HG02870 (cell line): Measurements from ENCODE around the gene TES.
A peak's percentile ranks its signal among the peaks of the same experiment; 100 is the strongest.
"Not testable (repeated sequence)": the region's sequence is repeated elsewhere in the genome, so short reads cannot be mapped to it uniquely, and the experiment has no call there.

ENCODE experiments used
- ATAC-seq: cut with Tn5 transposase; IDR thresholded peaks from one replicate; pipeline ENCODE4 v1.9.1; 2021; ENCODE audit warnings: mild to moderate bottlenecking, moderate library complexity; ENCODE audit not compliant: unreplicated experiment

Gene TES

DNA sequence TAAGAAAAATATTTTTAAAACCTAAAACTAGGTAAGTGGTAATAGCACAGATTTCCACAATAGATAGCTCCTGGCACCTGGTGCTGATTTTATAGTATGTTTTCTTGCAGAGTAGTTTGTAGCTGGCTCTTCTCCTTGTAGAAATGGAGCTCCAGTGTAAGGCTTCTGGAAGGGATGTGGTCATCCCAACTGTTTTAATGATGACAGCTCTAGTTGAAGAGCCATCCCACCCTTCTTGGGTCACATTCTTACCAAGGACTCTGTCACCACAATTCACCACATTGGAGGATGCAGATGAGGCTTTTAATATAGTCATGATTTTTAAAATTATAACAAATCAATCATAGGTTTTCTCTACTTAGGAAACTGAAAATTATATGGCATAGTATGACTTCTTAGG lies 31.0 kb downstream of the TES start:
- no peak for ATAC-seq

DNA sequence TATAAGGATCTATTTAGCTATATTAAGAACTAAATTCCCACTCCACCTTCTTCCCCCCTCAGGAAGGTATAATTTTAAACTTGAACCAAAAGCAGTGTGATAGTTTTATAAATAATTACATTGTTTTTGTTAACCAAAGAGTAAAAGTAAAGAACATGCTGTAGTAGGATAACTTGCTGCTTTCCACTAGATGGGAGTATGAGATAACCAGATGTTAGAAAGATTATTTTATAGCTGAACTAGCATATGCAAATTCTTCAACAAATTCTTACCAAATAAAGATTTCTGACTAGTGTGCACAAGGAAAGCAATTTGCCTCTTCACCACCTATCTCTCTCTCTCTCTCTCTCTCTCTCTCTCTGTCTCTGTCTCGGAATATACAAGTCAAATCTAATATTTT lies 31.8 kb downstream of the TES start:
- no peak for ATAC-seq

DNA sequence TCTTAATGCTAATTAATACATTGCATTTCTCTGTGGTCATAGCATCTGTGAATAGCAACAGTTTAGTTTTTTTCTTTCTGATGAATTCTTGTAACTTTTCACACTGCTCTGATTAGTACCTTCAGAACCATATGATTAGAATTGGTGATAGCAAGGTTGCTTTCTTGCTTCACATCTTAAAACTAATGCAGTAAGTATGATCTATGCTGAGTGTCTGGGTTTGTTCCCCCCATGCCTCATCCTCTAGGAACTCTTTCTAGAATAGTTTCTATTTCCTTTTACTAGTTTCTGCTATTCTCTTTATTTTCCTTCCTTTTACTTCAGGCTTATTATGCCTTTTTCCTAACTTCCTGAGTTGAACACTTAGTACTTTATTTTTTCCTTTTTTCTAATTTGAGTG lies 32.4 kb downstream of the TES start:
- ATAC-seq = no peak

DNA sequence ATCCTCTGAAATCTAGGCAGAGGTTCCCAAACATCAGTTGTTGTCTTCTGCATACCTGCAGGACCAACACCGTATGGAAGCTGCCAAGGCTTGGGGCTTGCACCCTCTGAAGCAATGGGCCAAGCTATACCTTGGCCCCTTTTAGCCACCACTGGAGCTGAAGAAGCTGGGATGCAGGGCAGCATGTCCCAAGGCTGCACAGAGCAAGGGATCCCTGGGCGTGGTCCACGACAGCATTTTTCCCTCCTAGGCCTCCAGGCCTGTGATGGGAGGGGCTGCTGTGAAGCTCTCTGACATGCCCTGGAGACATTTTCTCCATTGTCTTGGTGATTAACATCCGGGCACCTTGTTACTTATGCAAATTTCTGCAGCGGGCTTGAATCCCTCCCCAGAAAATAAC lies 34.5 kb downstream of the TES start:
- ATAC-seq = not testable (repeated sequence)

DNA sequence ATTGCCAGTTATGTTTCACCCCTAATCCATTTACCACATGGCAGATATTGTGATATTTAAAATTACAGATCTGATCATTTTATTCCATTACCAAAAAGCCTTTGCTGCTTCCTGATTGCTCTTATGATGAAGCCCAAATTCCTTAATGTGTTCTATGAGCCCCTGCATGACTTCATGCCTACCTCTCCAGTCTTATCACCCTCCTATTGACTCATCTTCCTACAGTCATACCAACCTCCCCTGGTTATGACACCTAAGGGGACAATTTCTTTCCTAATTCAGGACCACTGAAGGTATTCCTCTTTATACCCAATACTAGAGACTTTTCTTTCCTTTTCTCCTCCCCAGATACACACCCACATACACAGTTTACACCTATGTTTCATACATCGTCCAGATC lies 36.0 kb downstream of the TES start:
- no peak for ATAC-seq

DNA sequence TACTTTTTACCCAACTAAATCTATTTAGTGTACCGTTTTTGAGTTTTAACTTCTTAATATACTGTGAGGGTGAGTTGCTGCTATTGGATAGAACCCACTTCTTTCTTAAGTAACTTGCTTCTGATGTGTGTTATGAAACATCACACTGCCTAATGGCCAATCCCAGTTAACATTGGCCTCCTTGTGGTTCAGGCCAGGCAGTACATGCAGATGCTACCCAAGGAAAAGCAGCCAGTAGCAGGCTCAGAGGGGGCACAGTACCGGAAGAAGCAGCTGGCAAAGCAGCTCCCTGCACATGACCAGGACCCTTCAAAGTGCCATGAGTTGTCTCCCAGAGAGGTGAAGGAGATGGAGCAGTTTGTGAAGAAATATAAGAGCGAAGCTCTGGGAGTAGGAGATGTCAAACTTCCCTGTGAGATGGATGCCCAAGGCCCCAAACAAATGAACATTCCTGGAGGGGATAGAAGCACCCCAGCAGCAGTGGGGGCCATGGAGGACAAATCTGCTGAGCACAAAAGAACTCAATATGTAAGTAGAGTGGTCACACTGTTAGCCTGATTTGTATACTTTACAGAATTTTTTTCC lies 39.7 kb downstream of the TES start:
- ATAC-seq = no peak

DNA sequence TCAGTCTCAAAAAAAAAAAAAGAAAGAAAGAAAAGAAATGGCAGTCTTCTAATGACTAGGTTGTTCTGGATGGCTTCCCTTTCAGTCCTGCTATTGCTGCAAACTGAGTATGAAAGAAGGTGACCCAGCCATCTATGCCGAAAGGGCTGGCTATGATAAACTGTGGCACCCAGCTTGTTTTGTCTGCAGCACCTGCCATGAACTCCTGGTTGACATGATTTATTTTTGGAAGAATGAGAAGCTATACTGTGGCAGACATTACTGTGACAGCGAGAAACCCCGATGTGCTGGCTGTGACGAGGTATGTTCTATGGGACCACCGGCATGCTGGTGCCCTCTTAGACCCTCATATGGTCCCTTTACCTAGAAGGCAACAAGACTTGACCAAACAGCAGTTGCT lies 41.3 kb downstream of the TES start:
- no peak for ATAC-seq

DNA sequence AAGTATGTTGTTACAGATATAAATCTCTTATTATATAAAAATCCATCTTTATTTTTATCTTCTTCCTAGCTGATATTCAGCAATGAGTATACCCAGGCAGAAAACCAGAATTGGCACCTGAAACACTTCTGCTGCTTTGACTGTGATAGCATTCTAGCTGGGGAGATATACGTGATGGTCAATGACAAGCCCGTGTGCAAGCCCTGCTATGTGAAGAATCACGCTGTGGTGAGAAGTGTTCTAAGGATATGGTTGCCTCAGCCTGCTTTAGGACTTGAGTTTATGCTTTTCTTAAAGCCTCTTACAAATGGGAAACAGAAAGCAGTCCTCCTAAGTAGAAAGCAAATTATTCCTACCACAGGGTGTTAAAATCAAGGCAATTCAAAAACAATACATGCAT lies 41.9 kb downstream of the TES start:
- no peak for ATAC-seq

DNA sequence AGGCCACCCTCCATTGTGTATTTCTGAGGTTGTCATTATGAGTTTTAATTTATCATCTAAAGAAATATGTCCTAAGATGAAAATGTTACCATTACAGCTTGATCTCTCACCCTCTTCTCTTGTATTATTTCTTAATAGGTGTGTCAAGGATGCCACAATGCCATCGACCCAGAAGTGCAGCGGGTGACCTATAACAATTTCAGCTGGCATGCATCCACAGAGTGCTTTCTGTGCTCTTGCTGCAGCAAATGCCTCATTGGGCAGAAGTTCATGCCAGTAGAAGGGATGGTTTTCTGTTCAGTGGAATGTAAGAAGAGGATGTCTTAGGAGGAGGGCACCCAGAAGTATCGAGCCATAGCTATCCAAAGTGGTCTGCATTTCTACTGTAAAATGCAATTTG lies 46.8 kb downstream of the TES start:
- no peak for ATAC-seq

DNA sequence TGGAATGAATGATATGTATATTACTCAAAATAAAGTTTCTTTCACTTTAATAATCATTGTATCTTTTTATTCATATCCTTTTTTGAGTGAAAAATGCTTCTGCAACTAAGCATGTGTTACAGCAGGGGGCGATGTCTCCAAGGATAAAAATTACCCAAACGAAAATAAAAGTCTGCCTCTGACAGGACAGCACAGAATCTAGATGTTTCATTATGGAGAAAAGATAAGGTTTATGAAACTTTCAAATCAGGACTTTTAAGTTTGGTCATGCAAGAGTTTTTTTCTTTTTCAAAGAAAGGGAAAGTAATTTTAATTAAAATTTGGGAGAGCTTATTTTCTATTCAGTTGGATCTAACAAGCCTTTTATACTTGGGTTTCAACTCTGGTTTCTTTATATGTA lies 48.4 kb downstream of the TES start:
- no peak for ATAC-seq

DNA sequence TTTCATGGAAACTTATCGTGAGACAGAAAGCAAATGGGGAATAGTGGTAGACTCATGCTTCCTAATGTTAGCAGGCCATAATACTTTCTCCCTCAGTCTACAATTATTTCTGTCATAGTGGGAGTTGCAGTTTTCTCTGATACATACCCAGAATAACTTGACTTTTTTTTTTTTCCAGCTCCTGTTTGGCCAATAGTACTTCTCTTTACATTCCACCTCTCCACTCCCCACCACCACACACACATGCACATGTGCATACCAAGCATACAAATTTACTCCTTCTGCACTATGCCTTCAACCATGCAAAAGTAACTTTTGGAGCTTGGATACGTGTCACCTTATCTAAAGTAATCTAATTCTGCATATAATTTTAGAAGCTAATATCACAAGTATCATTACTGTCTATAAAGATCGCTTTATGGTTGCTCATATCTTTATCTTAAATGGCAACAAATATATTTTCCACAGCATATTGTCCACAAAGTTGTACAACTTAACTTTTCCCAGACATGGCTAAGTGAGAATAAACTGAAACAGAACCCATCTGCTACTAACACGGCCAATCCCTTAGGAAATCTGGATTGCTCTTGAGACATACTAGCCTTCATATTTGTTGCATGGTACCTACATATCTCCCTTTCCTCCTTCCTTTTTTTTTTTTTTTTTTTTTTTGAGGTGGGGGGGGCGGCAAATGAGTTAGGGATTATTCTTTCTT lies 49.0 kb downstream of the TES start:
- ATAC-seq = no peak

DNA sequence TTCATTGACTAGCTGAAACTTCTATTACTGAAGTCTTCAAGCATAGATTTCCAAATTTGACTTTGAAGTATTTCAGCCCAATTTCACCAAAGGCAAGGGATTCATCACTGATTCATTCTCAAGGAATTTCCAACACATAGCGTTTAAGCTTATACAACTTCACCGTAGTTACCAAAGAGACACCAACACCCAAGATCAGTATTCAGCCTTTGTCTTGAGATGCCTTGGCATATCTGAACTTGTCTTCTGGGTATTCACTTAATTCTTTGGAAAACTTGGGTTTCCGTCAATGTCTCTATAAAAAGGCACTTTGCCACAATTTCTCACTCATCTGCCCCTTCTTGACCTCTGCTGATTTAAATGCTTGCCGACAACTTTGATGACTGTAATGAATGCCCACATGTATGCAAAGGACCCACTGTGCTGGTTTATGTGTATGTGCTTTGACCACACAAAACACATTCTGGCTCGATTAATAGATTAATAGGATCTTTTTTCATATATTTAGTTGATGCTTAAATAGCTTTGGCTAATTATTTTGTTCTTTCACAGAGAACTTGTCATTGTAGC lies 49.6 kb downstream of the TES start:
- no peak for ATAC-seq

DNA sequence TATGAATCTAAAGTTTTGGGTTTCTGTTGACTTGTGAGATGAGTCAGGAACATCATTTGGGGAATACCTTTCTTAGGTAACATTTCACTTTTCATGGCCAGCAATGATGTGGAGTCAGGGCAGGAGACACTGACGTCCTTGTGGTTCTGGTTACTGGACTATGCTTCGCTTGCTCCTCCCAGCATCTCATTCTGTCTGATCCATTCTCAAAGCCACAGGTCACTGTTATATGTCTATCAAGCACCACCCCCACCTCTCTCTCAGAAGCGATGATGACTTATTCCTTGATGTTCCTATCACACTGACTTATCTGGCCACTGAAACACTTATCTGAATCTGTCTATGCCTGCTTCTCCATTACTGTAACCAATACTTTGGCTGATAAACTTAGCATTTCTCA lies 51.6 kb downstream of the TES start:
- ATAC-seq = peak; percentile 38

DNA sequence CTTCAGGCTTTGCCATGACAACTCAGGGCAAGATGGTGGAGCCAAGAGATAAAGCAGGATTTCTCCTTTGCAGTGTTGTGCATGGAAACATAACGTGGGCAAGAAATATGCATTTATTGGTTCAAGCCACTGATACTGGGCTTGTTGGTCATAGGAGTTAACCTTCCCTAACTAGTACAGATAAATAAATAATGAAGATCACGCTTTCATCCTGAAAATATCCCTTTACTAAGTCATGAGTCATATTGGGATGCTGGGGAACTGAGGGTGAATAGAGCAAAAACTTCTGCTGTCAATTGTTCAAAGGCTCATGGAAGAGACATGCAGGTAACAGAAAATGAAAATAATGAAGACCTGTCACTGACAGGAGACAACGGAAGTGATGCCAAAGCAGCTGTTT lies 55.5 kb downstream of the TES start:
- no peak for ATAC-seq

DNA sequence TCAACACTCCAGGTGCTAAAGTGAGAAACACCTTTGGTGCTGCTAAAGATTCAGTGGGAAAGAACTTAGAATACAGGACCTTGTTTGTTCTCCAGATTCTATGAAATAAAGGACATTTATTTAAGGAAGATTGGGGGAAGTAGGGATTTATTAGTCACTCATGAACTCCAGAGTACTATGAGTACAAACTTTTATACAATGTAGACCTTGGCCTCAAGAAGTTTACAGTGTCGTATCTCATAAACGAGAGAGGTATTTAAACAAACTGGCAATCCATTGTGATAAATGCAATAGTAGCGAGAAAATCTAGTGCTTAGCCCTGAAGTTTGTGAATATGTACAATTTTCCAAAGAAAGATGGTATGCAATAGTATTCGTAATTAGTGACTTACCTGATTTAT lies 59.1 kb downstream of the TES start:
- ATAC-seq = no peak

DNA sequence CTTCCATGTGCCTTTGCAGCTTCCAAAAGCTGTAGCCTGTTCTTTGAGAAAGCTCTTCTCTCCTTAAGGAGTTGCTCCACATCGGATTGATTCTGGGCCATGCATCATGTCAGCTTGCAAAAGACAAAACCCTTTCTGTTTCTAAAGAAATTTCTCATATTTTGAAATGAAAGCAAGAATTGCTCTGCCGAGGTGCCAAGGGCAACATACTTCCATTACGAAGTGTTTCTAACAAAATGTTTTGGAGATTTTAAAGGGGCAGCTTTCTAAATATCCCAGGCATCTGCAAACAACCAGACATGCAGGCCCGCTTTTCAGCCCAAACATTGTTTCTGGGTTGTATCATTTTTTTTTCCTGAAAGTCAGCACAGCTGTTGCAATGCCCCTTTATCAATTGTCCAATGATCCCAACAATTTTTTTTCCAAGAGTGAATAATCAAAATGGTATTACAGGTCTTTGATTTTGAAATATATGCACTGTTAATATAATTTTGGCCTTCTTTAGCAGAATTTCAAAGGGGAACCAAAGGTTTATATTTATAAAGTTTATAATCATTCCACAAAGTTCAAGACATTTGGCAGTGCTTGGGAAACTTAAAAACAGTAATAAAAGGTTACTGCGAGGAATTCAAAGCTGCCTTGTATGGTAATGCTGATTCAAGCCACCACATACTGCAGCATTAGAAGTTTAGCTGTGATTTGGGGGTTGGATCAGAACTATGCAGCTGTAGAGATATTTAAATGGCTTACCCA lies 61.0 kb downstream of the TES start:
- ATAC-seq = no peak

DNA sequence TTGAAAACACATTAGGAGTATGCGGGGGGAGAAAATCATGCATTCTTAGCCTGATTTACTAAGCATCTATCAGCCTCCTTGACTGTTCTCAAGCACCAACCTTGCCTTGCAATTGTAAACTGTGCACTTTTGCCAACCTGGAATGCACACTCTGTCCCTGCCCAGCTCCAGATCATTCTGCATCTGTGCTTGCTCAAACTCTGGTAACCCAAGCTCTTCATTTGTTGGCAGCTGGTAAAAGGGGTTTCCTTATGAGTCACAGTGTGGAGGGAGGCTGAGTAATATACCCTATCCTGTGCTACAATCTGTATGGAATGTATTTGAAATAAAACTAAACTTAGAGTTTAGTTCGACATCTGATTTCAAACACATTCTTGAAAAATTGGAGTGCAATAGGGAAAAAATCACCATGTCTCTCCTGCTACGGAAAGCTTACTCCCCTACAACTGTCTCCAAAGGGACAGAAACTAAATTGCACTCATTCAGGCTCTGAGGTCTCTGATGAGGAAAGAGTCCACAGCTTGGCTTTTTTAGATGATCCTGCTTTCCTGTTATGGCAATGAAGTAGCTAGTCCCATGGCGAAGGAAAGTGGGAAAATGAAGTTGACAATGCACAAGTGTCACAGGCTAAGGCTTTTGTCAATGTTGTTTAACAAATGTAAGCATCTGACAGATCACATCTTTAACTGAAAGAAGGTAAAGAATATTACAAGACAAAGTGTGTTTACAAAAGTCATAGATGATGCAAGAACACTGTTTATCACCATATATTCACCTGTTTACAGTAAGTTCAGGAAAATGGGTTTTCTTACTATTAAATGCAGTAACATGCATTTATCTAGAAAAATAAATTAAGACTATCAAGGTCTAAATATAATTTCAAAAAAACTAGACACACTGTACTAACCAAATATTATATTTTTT lies 61.9 kb downstream of the TES start:
- no peak for ATAC-seq

DNA sequence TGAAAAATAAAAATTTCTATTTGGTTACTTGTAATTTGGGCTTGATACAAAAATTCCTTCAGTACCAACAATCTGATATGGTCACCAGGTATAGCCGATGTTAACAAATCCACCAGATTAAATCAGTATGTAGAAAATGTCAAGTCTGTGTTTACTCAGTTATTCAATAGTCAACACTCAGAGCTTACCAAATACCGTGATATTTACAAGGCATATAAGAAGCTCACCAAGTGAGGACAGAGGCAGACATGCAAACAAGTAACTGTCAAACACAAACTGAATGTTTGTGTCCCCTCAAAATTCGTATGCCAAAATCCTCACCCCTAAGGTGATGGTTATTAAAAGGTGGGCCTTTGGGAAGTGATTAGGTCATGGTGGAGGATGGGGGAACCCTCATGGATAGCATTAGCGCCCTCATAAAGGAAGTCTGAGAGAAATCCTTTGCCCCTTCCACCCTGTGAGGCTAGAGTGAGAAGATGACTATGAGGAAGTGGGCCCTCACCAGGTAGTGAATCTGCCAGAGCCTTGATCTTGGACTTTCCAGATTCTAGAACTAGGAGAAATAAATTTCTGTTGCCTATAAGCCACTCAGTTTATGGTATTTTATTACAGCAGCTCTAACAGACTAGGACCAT lies 63.1 kb downstream of the TES start:
- no peak for ATAC-seq

DNA sequence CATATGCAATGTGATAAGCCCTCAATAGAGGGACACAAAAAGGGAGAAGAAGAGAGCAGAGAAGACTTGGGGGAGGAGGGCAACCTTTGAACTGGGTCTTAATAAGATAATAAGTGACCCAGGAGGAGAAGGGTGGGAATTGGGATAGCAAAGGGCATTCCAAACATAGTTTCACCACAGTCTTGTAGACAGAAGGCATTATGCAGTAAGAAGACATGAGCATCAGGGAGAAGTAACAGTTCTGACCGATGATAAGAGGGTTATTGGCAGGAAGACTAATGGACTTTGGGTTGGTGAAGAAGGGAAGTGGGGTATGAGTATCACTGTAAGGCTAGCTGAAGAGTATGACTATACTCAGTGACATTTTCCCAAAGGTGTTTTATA lies 63.6 kb downstream of the TES start:
- no peak for ATAC-seq

DNA sequence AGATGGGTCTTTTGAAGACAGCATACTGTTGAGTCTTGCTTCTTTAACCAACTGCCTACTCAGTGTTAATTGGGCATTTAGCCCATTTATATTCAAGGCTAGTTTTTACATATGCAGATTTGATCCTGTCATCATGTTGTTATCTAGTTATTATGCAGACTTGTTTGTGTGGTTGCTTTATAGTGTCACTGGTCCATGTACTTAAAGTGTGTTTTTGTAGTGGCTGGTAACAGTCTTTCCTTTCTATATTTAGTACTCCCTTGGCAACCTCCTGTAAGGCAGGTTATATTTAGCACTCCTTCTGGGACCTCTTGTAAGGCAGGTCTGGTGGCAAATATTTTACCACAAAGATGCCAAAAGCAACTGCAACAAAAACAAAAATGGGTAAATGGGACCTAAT lies 66.7 kb downstream of the TES start:
- no peak for ATAC-seq

DNA sequence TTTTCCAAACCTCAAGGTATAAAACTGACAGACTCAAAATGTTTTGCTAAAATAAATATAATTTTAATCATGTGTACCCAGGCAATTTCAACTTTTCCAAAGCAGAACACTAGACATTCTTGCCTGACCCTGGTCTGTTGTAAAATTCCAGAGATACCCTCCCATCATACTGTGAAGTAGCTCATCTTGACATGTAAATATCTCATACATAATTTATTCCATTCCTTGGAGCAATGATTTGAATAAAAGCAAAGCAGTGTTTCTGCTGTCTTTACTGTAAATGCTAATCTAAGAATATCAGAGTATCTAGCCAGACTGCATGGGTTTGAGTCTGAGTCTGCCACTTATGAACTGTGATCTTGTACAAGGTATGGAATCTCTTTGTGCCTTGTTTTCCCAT lies 68.9 kb downstream of the TES start:
- no peak for ATAC-seq
